ENCODE measurements around the gene PLEKHH3.

- no peak for TF ChIP-seq POLR2A (IDR thresholded peaks at IDR 0.05; ENCODE audit: low read depth, low read length)
- TF ChIP-seq POLR2AphosphoS5 (IDR thresholded peaks at IDR 0.05; ENCODE audit: low read depth, low read length) = no peak
Measured at GRCh38 chr17:42698736-42699414, 22.1 kb upstream of the PLEKHH3 start.
